Measurements from ENCODE around the gene RBM6. TPM values are rescaled to one million over a fixed set of nuclear protein-coding genes. Genes with fewer than 3 reads are reported as not detected.

RBM6 gene
- total RNA-seq, 2 experiments from 2014 or later = 99.3 to 106 TPM

DNA sequence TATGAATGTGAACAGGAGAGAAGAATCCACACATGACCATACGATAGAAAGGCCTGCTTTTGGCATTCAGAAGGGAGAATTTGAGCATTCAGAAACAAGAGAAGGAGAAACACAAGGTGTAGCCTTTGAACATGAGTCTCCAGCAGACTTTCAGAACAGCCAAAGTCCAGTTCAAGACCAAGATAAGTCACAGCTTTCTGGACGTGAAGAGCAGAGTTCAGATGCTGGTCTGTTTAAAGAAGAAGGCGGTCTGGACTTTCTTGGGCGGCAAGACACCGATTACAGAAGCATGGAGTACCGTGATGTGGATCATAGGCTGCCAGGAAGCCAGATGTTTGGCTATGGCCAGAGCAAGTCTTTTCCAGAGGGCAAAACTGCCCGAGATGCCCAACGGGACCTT, 28.4 kb downstream of the RBM6 start:
- CTCF ChIA-PET = interaction anchor here (0.7 kb wide), 1 partner anchor 15 kb away, joined by 3 read pairs; no protein-coding TSS in a partner anchor
- TF ChIP-seq, protein P1, sequence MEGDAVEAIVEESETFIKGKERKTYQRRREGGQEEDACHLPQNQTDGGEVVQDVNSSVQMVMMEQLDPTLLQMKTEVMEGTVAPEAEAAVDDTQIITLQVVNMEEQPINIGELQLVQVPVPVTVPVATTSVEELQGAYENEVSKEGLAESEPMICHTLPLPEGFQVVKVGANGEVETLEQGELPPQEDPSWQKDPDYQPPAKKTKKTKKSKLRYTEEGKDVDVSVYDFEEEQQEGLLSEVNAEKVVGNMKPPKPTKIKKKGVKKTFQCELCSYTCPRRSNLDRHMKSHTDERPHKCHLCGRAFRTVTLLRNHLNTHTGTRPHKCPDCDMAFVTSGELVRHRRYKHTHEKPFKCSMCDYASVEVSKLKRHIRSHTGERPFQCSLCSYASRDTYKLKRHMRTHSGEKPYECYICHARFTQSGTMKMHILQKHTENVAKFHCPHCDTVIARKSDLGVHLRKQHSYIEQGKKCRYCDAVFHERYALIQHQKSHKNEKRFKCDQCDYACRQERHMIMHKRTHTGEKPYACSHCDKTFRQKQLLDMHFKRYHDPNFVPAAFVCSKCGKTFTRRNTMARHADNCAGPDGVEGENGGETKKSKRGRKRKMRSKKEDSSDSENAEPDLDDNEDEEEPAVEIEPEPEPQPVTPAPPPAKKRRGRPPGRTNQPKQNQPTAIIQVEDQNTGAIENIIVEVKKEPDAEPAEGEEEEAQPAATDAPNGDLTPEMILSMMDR (IDR thresholded peaks at IDR 0.05) = no peak
- H3K9me3 Mint-ChIP-seq = no peaks in the 10 kb centered on the region

DNA sequence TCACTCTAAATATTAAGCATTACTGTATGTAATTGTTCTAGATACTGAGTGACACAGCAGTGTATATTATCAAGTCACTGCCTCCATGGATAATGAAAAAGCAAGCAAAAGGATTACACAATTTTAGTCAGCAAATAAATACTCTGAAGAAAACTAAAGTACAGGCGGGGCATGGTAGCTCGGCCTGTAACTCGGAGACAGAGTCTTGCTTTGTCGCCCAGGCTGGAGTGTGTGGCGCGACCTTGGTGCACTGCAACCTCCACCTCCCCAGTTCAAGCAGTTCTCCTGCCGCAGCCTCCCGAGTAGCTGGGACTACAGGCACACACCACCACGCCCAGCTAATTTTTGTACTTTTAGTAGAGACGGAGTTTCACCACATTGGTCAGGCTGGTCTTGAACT, 32.7 kb downstream of the RBM6 start:
- CTCF ChIA-PET = no interaction called here
- H3K27ac ChIP-seq (ENCODE audit: low read depth in 1 of 2, low read length in 2 of 2) = no peak overlapping the region
- TF ChIP-seq, protein P1 (IDR thresholded peaks at IDR 0.05) = no peak

More for the DNA sequence above, 28.4 kb downstream of the RBM6 start:
- intact Hi-C loops (cut with DNase I, micrococcal nuclease) = no loop called here
- no peak for DNase-seq
- Mint-ChIP-seq H3K36me3 (ENCODE audit: low read depth) (peaks cover 69% of the 10 kb centered on the region), H3K4me1 (ENCODE audit: low read depth) (peaks cover 16% of the 10 kb centered on the region), H3K4me3 (no peak overlapping the region), H3K27me3 (no peaks in the 10 kb centered on the region), H3K27ac (no peak overlapping the region)
- H3K4me3 ChIP-seq (ENCODE audit: low read length) = no peak overlapping the region
- no peaks in the 10 kb centered on the region for H3K27me3 ChIP-seq (ENCODE audit: control insufficient read depth in 1 of 2, insufficient read depth in 2 of 2, low read length in 2 of 2)
- H3K9me3 ChIP-seq (ENCODE audit: control insufficient read depth in 1 of 2, insufficient read depth in 1 of 2, low read length in 2 of 2) = no peaks in the 10 kb centered on the region
- ATAC-seq (ENCODE audit: poor library complexity) = no peak
- H3K4me1 ChIP-seq (ENCODE audit: insufficient read depth, low read length) = no peaks in the 10 kb centered on the region
- no peak overlapping the region for H3K27ac ChIP-seq (ENCODE audit: low read depth in 1 of 2, low read length in 2 of 2)
- POLR2A ChIA-PET = no interaction called here
- H3K36me3 ChIP-seq (ENCODE audit: insufficient read depth, low read length) = peaks cover 57% of the 10 kb centered on the region

DNA sequence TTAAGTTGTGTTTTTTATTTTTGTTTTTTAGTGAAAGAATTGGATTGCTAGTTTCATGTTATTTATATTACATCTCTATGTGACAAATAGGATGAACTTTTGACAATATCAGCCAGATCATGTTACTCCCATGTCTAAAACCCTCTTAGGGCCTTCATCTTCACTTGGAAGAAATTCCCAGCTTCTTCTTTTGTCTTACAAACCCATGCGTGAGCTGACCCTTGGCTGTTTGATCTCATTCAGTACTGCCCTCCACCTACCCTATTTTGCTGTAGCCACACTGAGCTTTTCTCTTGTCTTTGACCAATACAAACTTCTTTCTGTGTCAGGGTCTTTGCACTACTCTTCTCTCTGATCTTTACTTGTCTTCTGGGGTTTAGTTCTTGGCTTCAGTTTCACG, 37.0 kb downstream of the RBM6 start:
- intact Hi-C loops (cut with DNase I, micrococcal nuclease) = no loop called here
- Mint-ChIP-seq H3K4me1 (ENCODE audit: low read depth) (no peaks in the 10 kb centered on the region), H3K9me3 (no peaks in the 10 kb centered on the region), H3K4me3 (no peak overlapping the region), H3K36me3 (ENCODE audit: low read depth) (peaks cover 32% of the 10 kb centered on the region), H3K27ac (no peak overlapping the region), H3K27me3 (no peaks in the 10 kb centered on the region)
- ChIA-PET POLR2A (no interaction called here), CTCF (no interaction called here)
- Histone ChIP-seq H3K27me3 (ENCODE audit: control insufficient read depth in 1 of 2, insufficient read depth in 2 of 2, low read length in 2 of 2) (no peaks in the 10 kb centered on the region), H3K4me1 (ENCODE audit: insufficient read depth, low read length) (no peaks in the 10 kb centered on the region), H3K4me3 (ENCODE audit: low read length) (no peak overlapping the region), H3K27ac (ENCODE audit: low read depth in 1 of 2, low read length in 2 of 2) (no peak overlapping the region), H3K36me3 (ENCODE audit: insufficient read depth, low read length) (peaks cover 60% of the 10 kb centered on the region), H3K9me3 (ENCODE audit: control insufficient read depth in 1 of 2, insufficient read depth in 1 of 2, low read length in 2 of 2) (no peaks in the 10 kb centered on the region)
- TF ChIP-seq, protein P1 (IDR thresholded peaks at IDR 0.05) = no peak
- no peak for ATAC-seq (ENCODE audit: poor library complexity)
- DNase-seq = no peak

More for the DNA sequence above, 32.7 kb downstream of the RBM6 start:
- Histone ChIP-seq H3K4me1 (ENCODE audit: insufficient read depth, low read length) (no peaks in the 10 kb centered on the region), H3K36me3 (ENCODE audit: insufficient read depth, low read length) (peaks cover 58% of the 10 kb centered on the region), H3K4me3 (ENCODE audit: low read length) (no peak overlapping the region), H3K9me3 (ENCODE audit: control insufficient read depth in 1 of 2, insufficient read depth in 1 of 2, low read length in 2 of 2) (no peaks in the 10 kb centered on the region), H3K27me3 (ENCODE audit: control insufficient read depth in 1 of 2, insufficient read depth in 2 of 2, low read length in 2 of 2) (no peaks in the 10 kb centered on the region)
- intact Hi-C loops (cut with DNase I, micrococcal nuclease) = no loop called here
- H3K27ac Mint-ChIP-seq = no peak overlapping the region
- no peak for ATAC-seq (ENCODE audit: poor library complexity)
- peaks cover 8% of the 10 kb centered on the region for H3K4me1 Mint-ChIP-seq (ENCODE audit: low read depth)
- no peaks in the 10 kb centered on the region for H3K27me3 Mint-ChIP-seq
- H3K4me3 Mint-ChIP-seq = no peak overlapping the region
- H3K9me3 Mint-ChIP-seq = no peaks in the 10 kb centered on the region
- POLR2A ChIA-PET = no interaction called here
- H3K36me3 Mint-ChIP-seq (ENCODE audit: low read depth) = peaks cover 54% of the 10 kb centered on the region
- no peak for DNase-seq

All from CD4-positive, alpha-beta T cell (primary cell).